GM20431 (cell line): ENCODE results near the gene INAVA.
"Not testable (repeated sequence)": the region's sequence is repeated elsewhere in the genome, so short reads cannot be mapped to it uniquely, and the experiment has no call there.

Experiments used
- in situ Hi-C: fragments of 300-500 bp; cut with MseI, MboI; formaldehyde crosslinking; loops from one replicate; pipeline ENCODE4 v1.15.0; 2020; ENCODE audit warnings: low sequenced_read_pairs; ENCODE audit not compliant: unreplicated experiment

Gene INAVA

GRCh38 chr1:200916152-200916551, 21.5 kb downstream of the INAVA start:
- in situ Hi-C loops: no loop called here

DNA sequence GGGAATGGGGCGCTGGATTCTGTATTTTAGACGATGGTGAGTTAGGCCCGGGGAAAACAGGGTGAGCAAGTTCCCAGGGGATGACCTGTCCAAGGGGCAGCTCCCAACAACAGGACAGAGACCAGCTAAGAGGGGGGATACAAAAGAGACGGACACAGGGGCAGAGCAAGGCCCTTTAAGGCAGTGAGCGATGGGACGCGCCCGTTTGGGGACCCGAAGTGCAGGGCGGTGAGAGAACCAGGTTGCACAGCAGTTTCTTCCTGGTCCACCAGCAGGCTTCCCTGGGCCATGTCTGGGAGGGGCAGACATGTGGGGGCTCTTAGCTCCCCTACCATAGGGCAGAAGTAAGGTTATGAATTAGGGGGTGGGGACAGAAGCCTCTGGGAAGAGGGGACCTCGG, 22.0 kb downstream of the INAVA start:
- in situ Hi-C loops: no loop called here

- in situ Hi-C loops: no loop called here
Measured at GRCh38 chr1:200917291-200917817, 22.7 kb downstream of the INAVA start.

GRCh38 chr1:200918006-200918405, 23.3 kb downstream of the INAVA start:
- in situ Hi-C loops: no loop called here

DNA sequence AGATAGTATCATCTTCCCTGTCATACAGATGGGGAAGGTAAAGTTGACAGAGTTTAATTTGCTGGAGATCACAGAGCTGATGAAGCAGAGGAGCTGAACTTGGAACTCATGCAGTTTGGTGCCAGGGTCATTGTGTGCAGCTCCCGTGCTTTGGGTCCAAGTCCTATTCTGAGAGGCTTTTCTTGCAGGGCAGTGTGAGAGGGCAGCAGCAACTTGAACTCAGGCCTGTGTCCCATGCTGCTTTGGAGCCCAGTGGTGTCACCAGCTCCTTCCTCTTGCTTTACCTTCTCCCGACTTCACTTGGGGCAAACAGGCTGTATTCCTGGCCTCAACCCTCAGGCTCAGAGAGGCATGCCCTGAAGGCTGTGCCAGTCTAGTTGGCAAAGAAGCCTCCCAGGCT, 24.7 kb downstream of the INAVA start:
- in situ Hi-C loops: no loop called here

- in situ Hi-C loops: no loop called here
Measured at GRCh38 chr1:200921571-200922110, 26.9 kb downstream of the INAVA start.

DNA sequence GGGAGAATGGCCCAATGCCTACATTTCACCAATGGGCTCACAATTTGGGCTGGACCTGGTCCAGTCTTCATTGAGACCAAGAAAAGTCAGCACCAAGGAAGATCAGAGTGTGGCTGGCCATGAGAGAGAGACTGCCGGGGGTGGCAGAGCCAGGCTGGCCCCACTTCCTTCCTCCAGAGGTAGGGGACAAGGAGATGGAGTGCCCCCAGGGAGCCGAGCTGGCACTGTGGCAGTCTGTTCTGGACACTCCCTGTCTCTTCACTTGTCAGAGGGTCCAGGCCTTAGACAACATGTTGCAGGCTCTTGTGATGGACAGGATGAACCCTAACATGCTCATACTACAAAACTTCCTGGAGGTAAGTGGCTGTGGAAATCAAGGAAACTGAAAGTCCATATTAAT, 27.7 kb downstream of the INAVA start:
- in situ Hi-C loops: no loop called here

- in situ Hi-C loops: no loop called here
Measured at GRCh38 chr1:200923601-200924000, 28.9 kb downstream of the INAVA start.

GRCh38 chr1:200925831-200926230, 31.1 kb downstream of the INAVA start:
- in situ Hi-C loops: no loop called here

- in situ Hi-C loops: no loop called here
Measured at GRCh38 chr1:200929530-200930278, 35.0 kb downstream of the INAVA start.

DNA sequence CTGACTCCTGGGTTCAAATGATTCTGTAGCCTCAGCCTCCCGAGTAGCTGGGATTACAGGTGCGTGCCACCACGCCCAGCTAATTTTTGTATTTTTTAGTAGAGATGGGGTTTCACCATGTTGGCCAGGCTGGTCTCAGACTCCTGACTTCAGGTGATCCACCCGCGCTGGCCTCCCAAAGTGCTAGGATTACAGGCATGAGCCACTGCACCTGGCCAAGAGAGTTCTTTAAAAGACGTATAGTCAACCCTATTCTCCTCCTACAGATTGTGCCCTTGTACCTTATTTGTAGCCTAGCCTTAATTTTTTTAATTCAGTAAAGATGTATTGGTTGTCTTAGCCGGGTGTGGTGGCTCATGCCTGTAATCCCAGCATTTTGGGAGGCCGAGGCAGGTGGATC, 35.6 kb downstream of the INAVA start:
- in situ Hi-C loops: not testable (repeated sequence)

GRCh38 chr1:200931776-200932175, 37.1 kb downstream of the INAVA start:
- in situ Hi-C loops: no loop called here

- in situ Hi-C loops: no loop called here
Measured at GRCh38 chr1:200934676-200935245, 40.1 kb downstream of the INAVA start.

- in situ Hi-C loops: not testable (repeated sequence)
Measured at GRCh38 chr1:200935286-200935962, 40.7 kb downstream of the INAVA start.

- in situ Hi-C loops: no loop called here
Measured at GRCh38 chr1:200938955-200939354, 44.3 kb downstream of the INAVA start.

DNA sequence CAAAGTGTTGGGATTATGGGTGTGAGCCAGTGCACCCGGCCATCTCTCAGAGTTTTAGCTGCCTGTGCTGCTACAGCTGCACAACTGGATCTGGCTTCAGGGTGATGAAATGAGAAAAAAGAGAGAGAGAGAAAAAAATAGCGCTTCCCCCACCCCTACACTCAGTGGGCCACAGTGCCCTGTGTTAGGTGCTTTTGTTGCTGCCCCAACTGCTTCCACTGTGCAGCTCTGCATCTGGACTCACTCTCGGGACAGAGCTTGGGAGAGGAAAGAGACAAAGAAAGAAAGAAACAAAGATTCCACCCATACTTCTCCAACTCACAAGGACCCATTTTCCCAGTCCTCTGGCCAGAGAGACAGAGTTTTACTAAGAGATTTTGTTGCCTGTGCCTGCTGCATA, 50.4 kb downstream of the INAVA start:
- in situ Hi-C loops: no loop called here

GRCh38 chr1:200947059-200947566, 52.4 kb downstream of the INAVA start:
- in situ Hi-C loops: no loop called here

- in situ Hi-C loops: no loop called here
Measured at GRCh38 chr1:200949626-200950025, 54.9 kb downstream of the INAVA start.

DNA sequence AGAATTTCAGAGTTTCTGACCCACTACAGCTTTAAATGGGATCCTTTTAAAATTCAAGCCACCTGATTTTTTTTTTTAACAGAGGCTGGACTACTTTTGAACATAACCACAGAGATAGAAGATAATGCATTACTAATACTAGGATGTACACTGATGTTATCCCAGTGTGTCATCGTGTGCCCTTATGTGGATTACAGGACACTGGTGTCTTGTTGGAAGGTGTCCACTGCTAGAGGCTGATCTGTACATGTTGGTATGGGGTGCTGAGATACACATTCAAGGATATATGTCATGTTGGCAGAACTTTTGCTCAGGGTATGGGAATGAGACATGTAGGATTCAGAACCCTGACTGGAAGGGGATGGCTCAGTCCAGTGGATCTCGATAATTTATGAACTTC, 56.3 kb downstream of the INAVA start:
- in situ Hi-C loops: no loop called here

GRCh38 chr1:200954434-200954833, 59.7 kb downstream of the INAVA start:
- in situ Hi-C loops: no loop called here

DNA sequence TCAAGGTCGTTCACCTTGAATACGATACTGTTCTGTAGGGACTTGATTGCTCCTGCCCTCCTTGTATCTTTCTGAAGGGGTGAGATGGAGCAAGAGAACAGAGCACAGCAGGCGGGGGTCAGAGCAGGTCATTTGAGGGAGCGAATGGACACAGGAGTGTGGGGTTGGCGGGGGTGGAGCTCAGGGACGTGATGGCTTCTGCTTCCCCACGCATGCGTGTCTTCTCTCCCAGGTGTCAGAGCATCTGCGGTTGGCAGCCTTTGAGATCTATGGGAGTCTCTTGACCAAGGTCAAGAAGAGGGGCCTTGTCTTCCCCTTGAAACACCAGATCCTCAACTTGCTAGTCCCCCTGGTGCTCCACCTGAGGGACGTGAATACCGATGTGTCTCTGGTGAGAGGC, 63.9 kb downstream of the INAVA start:
- in situ Hi-C loops: no loop called here
